Neural cell (in vitro differentiated cells): ENCODE measurements around the gene PAPOLA. TPM values are rescaled to one million over a fixed set of nuclear protein-coding genes. Genes with fewer than 3 reads are reported as not detected.

Experiments
- H2AFZ ChIP-seq: fragments of 200-600, 300-800 bp; sonication (generic), shearing (Covaris generic); 2 replicates; pipeline ENCODE4 v1.6.0; 2014; ENCODE audit warnings: low read depth, mild to moderate bottlenecking, antibody characterized with exemption, low read length, moderate library complexity
- H3F3A ChIP-seq: fragments of 200-600 bp; shearing (Covaris generic); 2 replicates; pipeline ENCODE4 v1.6.1; 2016; ENCODE audit warnings: mild to moderate bottlenecking, moderate library complexity, mixed read lengths, antibody characterized with exemption, low read length; ENCODE audit not compliant: insufficient read depth, poor library complexity, severe bottlenecking
- H3K27ac ChIP-seq: fragments of 200-600, 300-800 bp; sonication (generic), shearing (Covaris generic); 2 replicates; pipeline ENCODE4 v1.5.1; 2014; ENCODE audit warnings: mild to moderate bottlenecking, low read length, moderate library complexity
- H3K27me3 ChIP-seq: fragments of 300-800, 200-600 bp; sonication (generic), shearing (Covaris generic); 2 replicates; pipeline ENCODE4 v1.6.0; 2014; ENCODE audit warnings: mild to moderate bottlenecking, low read depth, low read length, moderate library complexity; ENCODE audit not compliant: insufficient read depth
- H3K36me3 ChIP-seq: fragments of 300-800, 200-600 bp; sonication (generic), shearing (Covaris generic); 2 replicates; pipeline ENCODE4 v1.5.1; 2014; ENCODE audit warnings: mild to moderate bottlenecking, antibody characterized with exemption, low read length, moderate library complexity; ENCODE audit not compliant: insufficient read depth
- H3K4me2 ChIP-seq: fragments of 300-800, 200-600 bp; sonication (generic), shearing (Covaris generic); 2 replicates; pipeline ENCODE4 v1.6.0; 2014; ENCODE audit warnings: mild to moderate bottlenecking, low read length
- H3K4me3 ChIP-seq: fragments of 300-800, 200-600 bp; sonication (generic), shearing (Covaris generic); 2 replicates; pipeline ENCODE4 v1.5.1; 2014; ENCODE audit warnings: mild to moderate bottlenecking, low read length, moderate library complexity
- H3K79me2 ChIP-seq: fragments of 200-600 bp; shearing (Covaris generic); replicated peaks from 2 replicates; pipeline ENCODE4 v1.6.0; 2014; ENCODE audit warnings: mild to moderate bottlenecking, low read length, moderate library complexity; ENCODE audit not compliant: insufficient read depth
- H3K9ac ChIP-seq: fragments of 300-800, 200-600 bp; sonication (generic), shearing (Covaris generic); 2 replicates; pipeline ENCODE4 v1.6.1; 2016; ENCODE audit warnings: mild to moderate bottlenecking, low read length, mixed read lengths
- H3K9me2 ChIP-seq: fragments of 200-600 bp; shearing (Covaris generic); 2 replicates; pipeline ENCODE4 v1.6.1; 2016; ENCODE audit warnings: mild to moderate bottlenecking, low read length, mixed read lengths; ENCODE audit not compliant: insufficient read depth
- H3K9me3 ChIP-seq: fragments of 200-600, 300-800 bp; sonication (generic), shearing (Covaris generic); 2 replicates; pipeline ENCODE4 v1.6.1; 2016; ENCODE audit warnings: mild to moderate bottlenecking, mixed run types, low read length, moderate library complexity, mixed read lengths
- H4K20me1 ChIP-seq: fragments of 200-600 bp; shearing (Covaris generic); 2 replicates; pipeline ENCODE4 v1.6.1; 2016; ENCODE audit warnings: mild to moderate bottlenecking, mixed run types; ENCODE audit not compliant: insufficient read depth
- EP300 ChIP-seq: fragments of 450-650 bp; conservative IDR thresholded peaks from 2 replicates; pipeline ENCODE4 v1.6.1; 2014; ENCODE audit warnings: antibody characterized with exemption, mild to moderate bottlenecking, moderate library complexity; ENCODE audit not compliant: poor library complexity, severe bottlenecking
- EZH2 ChIP-seq: fragments of 200-600, 300-800 bp; shearing (Covaris generic), sonication (generic); IDR thresholded peaks from 2 replicates; pipeline ENCODE4 v1.6.1; 2014; ENCODE audit warnings: antibody characterized with exemption, low read length, borderline replicate concordance, mild to moderate bottlenecking; ENCODE audit not compliant: insufficient read depth, poor library complexity, severe bottlenecking
- MXI1 ChIP-seq: fragments of 450-650 bp; conservative IDR thresholded peaks from 2 replicates; pipeline ENCODE4 v1.6.1; 2014; ENCODE audit warnings: antibody characterized with exemption, mild to moderate bottlenecking; ENCODE audit not compliant: poor library complexity, severe bottlenecking
- POLR2AphosphoS5 ChIP-seq: IDR thresholded peaks from 2 replicates; pipeline ENCODE4 v1.6.1; 2012
- RAD21 ChIP-seq: fragments of 450-650 bp; conservative IDR thresholded peaks from 2 replicates; pipeline ENCODE4 v1.6.1; 2014; ENCODE audit warnings: antibody characterized with exemption, mild to moderate bottlenecking, moderate library complexity
- SMC3 ChIP-seq: fragments of 450-650 bp; conservative IDR thresholded peaks from 2 replicates; pipeline ENCODE4 v1.6.1; 2014; ENCODE audit warnings: antibody characterized with exemption, mild to moderate bottlenecking, moderate library complexity; ENCODE audit not compliant: poor library complexity
- TAF1 ChIP-seq: IDR thresholded peaks from 2 replicates; pipeline ENCODE4 v1.6.1; 2012; ENCODE audit warnings: low read depth
- polyA plus RNA-seq: library from polyadenylated mRNA; depleted of rRNA; stranded (reverse); fragments of >200 nt; gene quantifications from 2 replicates; pipeline ENCODE4 v1.2.3, GENCODE V29; 2014
- TF ChIP-seq, protein P1 (sequence below): fragments of 450-650 bp; IDR thresholded peaks from 2 replicates; pipeline ENCODE4 v1.5.1; 2014; ENCODE audit warnings: antibody characterized with exemption, mild to moderate bottlenecking, moderate library complexity; ENCODE audit not compliant: poor library complexity, severe bottlenecking
- TF ChIP-seq, protein P2 (sequence below): IDR thresholded peaks from 2 replicates; pipeline ENCODE4 v1.6.1; 2012; ENCODE audit warnings: borderline replicate concordance

The PAPOLA gene
- polyA plus RNA-seq, 1 donor from 2014 or later = 150 TPM

DNA sequence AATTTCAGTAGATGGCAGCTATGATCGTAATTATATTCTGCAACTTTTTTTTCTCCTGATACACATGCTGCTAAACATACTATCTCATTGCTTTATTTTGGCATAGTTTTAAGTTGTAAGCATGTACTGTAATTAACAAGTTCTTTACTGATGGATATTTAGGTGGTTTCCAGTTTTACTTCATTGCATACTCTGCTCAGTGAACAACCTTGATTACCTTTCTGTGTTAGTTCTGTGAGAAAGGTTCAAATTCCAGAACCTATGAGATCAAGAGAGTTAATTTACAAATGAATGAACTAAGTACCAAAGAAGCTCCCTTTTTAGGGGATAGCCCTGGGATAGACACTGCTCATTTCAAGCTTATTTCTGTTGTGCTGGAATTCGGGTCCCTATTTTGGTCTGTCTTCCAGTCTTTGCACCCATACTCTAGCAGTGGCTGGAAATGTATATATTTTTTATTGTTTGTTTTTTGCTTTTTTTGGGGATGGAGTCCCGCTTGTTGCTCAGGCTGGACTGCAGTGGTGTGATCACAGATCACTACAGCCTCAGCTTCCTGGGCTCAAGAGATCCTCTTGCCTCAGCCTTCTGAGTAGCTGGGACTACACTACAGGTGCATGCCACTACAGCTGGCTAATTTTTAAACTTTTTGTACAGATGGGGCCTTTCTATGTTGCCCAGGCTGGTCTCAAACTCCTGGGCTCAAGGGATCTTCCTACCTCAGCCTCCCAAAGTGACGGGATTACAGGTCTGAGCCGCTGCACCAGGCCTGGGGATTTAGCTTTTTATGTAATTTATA, 10.6 kb downstream of the PAPOLA start:
- H3K4me3 ChIP-seq = no peak overlapping the region
- H3K79me2 ChIP-seq = peaks cover 98% of the 10 kb centered on the region
- no peaks in the 10 kb centered on the region for H3K9me3 ChIP-seq
- H3K27me3 ChIP-seq = no peaks in the 10 kb centered on the region
- H3K9ac ChIP-seq = no peak overlapping the region
- H4K20me1 ChIP-seq = peaks cover 2% of the 10 kb centered on the region
- H2AFZ ChIP-seq = no peak overlapping the region
- no peak overlapping the region for H3K27ac ChIP-seq
- no peaks in the 10 kb centered on the region for H3K9me2 ChIP-seq
- H3K4me2 ChIP-seq = no peak overlapping the region
- H3K36me3 ChIP-seq = no peaks in the 10 kb centered on the region
- no peaks in the 10 kb centered on the region for H3F3A ChIP-seq
- TF ChIP-seq, protein P1, sequence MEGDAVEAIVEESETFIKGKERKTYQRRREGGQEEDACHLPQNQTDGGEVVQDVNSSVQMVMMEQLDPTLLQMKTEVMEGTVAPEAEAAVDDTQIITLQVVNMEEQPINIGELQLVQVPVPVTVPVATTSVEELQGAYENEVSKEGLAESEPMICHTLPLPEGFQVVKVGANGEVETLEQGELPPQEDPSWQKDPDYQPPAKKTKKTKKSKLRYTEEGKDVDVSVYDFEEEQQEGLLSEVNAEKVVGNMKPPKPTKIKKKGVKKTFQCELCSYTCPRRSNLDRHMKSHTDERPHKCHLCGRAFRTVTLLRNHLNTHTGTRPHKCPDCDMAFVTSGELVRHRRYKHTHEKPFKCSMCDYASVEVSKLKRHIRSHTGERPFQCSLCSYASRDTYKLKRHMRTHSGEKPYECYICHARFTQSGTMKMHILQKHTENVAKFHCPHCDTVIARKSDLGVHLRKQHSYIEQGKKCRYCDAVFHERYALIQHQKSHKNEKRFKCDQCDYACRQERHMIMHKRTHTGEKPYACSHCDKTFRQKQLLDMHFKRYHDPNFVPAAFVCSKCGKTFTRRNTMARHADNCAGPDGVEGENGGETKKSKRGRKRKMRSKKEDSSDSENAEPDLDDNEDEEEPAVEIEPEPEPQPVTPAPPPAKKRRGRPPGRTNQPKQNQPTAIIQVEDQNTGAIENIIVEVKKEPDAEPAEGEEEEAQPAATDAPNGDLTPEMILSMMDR = no peak
- TF ChIP-seq EZH2 (no peak), RAD21 (no peak), EP300 (no peak), MXI1 (no peak), TAF1 (no peak)
- TF ChIP-seq, protein P2, sequence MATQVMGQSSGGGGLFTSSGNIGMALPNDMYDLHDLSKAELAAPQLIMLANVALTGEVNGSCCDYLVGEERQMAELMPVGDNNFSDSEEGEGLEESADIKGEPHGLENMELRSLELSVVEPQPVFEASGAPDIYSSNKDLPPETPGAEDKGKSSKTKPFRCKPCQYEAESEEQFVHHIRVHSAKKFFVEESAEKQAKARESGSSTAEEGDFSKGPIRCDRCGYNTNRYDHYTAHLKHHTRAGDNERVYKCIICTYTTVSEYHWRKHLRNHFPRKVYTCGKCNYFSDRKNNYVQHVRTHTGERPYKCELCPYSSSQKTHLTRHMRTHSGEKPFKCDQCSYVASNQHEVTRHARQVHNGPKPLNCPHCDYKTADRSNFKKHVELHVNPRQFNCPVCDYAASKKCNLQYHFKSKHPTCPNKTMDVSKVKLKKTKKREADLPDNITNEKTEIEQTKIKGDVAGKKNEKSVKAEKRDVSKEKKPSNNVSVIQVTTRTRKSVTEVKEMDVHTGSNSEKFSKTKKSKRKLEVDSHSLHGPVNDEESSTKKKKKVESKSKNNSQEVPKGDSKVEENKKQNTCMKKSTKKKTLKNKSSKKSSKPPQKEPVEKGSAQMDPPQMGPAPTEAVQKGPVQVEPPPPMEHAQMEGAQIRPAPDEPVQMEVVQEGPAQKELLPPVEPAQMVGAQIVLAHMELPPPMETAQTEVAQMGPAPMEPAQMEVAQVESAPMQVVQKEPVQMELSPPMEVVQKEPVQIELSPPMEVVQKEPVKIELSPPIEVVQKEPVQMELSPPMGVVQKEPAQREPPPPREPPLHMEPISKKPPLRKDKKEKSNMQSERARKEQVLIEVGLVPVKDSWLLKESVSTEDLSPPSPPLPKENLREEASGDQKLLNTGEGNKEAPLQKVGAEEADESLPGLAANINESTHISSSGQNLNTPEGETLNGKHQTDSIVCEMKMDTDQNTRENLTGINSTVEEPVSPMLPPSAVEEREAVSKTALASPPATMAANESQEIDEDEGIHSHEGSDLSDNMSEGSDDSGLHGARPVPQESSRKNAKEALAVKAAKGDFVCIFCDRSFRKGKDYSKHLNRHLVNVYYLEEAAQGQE = no peak

DNA sequence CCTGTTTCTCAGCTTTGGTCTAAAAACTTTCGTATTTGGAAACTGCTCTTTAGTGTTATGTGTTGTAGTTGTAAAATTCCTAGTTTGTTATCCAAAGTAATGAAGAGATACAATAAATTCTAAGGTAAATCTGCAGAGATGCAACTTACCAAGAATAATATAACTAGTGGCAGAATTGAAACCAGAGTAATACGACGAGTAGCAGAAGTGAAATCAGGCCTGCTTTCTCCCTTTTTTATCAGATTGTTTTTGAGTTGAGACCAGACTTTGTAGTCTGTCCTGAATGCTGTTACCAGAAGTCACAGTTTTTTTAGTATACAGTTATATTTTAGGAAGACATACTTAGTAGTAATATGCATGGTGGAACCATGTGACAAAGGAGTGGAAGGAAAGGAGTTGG, 12.5 kb downstream of the PAPOLA start:
- TF ChIP-seq, protein P2 = no peak
- TF ChIP-seq RAD21 = no peak
- no peak for TF ChIP-seq POLR2AphosphoS5
- no peak for TF ChIP-seq TAF1
- TF ChIP-seq MXI1 = no peak
- TF ChIP-seq EZH2 = no peak
- no peak for TF ChIP-seq SMC3
- no peak for TF ChIP-seq EP300
- TF ChIP-seq, protein P1 = no peak

More for the DNA sequence above, 12.5 kb downstream of the PAPOLA start:
- no peak overlapping the region for H3K27ac ChIP-seq
- H3K9ac ChIP-seq = no peak overlapping the region
- no peak overlapping the region for H2AFZ ChIP-seq
- peaks cover 2% of the 10 kb centered on the region for H4K20me1 ChIP-seq
- no peak overlapping the region for H3K4me2 ChIP-seq
- H3K9me2 ChIP-seq = no peaks in the 10 kb centered on the region
- H3K79me2 ChIP-seq = peaks cover 90% of the 10 kb centered on the region
- H3K27me3 ChIP-seq = no peaks in the 10 kb centered on the region
- H3K4me3 ChIP-seq = no peak overlapping the region
- H3K9me3 ChIP-seq = no peaks in the 10 kb centered on the region
- no peaks in the 10 kb centered on the region for H3F3A ChIP-seq
- no peaks in the 10 kb centered on the region for H3K36me3 ChIP-seq
